ELR (cell line): Measurements from ENCODE around the gene ALDH5A1.
A peak's percentile ranks its signal among the peaks of the same experiment; 100 is the strongest.

Source experiments
- DNase-seq: peaks from one replicate; pipeline ENCODE4 v3.0.0-alpha.2; 2015; ENCODE audit warnings: low read depth

Gene ALDH5A1

DNA sequence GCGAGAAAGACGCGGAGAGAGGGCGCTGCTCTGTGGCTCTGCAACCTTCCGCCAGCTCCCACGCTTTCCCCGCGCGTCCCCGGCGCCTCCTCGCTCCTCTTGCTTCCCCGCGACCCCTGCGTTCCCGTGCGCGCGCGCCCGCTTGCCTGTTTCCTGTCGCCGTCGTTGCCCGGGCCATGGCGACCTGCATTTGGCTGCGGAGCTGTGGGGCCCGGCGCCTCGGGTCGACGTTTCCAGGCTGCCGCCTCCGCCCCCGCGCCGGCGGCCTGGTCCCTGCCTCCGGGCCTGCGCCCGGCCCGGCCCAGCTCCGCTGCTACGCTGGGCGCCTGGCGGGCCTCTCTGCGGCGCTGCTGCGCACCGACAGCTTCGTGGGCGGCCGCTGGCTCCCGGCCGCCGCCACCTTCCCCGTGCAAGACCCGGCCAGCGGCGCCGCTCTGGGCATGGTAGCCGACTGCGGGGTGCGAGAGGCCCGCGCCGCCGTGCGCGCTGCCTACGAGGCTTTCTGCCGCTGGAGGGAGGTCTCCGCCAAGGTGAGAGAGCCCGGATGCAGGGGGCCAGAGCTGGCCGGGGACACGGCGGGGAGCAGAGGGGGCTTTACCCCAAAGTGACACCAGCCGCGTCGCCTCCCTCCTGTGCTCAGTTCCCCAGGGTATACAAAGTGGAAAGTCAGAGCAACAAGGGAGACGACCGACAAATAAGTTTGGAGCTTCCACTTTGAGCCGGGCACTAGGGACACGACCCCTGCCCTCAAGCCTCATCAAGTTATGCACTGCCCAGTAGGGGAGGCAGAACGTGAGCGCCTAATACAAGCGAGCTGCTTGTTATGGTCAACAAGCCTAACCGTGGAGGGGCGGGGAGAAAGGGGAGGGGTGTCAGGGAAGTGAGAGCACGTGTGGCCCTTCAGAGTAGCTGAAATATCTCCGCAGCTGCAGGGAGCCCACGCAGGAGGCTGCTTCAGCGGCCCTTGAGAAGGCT lies at the start of gene ALDH5A1:
Gene ALDH5A1 (plus strand): TSS at position 149 of the 975 bp plus-strand sequence. CDS start 28 bp downstream, at position 177.
- peak; percentile 57 for DNase-seq

DNA sequence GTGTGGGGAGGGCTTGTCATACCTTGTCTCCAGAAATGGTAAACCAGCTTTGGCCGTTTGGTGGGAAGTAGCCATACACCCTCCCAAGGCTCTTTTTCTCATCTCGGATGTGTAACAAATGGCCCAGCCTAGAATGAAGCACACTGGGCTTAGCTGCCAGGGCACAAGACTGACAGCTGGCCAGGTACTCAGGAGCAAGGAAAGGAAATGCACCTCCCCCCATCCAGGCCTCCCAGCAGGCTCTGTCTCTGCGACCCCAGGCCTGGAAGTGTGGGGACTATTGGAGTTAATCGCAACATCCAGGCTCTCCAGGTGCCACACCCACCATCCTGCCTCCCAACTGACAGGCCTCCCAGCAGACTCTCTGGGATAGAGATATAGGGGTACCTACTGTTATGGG lies 49.1 kb upstream of the ALDH5A1 start:
- DNase-seq: no peak

DNA sequence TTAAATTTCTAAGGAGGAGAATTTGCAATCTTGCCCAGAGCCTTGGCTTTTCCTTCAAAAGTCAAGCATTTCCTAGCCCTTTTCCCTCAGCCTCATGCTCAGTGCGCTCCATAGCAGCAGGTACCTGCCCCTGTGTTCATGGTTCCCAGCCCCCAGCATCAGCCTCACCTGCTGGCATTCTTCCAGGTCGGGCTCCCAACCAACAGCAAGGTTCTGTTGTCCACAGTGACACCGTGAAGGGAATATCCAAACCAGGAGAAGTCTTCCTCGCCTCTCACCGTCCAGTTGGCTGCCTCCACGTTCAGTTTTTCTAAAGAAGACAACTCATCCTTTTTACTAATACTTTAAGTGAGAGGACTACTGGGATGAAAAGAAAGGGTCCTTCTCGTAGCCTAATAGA lies 48.1 kb upstream of the ALDH5A1 start:
- DNase-seq: no peak

DNA sequence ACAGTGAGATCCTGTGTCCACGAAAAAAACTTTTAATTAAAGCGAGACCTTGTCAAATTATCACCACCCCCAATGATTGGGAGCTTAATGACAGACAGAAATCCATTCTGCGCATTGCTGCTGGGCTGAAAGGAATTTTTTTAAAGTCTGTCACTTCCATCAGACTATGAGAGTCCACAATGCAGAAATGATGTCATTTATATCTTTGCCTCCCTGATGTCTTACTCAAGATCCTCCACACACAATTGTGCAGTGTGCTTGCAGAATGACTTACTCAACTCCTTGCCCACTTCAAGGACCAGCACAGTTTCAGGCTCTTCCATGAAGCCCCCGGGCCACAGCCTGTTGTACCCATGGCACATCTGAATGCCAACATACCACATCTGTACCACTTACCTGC lies 46.4 kb upstream of the ALDH5A1 start:
- no peak for DNase-seq

DNA sequence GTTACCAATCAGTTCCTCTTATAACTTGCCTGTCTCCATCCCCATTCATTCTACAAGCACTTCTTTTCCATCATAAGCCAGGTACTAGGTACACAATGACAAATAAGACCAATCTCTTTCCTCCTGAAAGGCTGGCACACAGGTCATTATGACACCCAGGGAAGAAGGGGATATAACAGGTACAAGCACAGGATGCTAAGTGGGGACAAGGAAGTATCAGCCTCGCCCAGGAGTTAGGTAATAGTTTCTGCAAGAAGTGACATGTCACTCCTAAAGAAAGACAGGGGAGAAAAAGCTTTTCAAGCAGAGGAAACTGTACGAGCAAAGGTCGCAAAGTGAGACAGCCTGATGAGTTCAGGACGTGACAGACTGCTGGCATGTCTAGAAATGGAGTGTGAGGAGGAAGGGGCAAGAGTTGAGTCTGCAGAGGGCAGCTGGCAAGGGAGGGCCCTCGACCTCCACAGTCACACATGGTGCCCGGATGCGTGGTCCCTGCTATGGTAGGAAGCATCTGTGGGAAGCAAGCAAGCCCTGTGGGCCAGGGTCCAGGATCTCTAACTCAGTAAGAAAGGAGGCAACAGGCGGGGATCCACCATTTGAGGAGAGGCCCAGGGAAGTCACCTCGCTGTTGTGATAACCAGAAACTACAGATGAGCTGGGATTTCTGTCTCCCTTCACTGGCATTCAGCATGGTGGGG lies 45.8 kb upstream of the ALDH5A1 start:
- DNase-seq: no peak

DNA sequence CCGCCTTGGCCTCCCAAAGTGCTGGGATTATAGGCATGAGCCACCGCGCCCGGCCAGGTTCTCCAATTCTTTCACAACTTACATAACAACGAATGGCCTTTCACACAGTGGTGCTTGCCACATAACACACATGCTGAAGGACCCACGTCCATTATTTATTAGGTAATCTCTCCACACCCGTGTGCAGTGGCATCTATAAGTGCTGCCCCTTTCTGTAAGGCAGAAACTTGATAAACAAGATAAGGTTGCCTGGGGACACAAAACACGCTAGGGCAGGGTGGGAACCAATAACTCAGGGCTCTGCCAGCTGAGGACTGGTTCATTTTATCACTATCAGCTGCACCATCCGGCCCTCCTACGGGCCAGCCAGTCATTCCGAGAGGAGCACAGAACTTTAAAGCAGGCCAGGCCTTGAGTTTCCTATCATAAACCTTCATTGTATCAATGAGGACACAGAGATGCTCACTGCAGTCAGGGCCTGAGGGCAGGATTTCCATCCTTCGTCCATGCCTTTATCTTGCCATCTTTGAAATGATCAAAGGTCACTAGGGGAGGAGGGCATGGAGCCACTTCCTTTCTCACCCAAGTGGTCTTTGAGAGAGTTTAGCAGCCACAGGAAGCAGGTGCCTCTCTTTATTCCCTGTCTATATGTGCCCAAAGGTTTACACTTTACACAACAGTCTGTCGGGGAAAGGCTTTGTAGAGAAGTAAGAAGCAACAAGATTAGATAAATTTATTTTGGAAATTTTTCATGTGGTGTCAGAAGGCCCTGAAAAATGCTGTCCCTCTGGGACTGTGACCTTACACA lies 43.0 kb upstream of the ALDH5A1 start:
- DNase-seq: no peak

DNA sequence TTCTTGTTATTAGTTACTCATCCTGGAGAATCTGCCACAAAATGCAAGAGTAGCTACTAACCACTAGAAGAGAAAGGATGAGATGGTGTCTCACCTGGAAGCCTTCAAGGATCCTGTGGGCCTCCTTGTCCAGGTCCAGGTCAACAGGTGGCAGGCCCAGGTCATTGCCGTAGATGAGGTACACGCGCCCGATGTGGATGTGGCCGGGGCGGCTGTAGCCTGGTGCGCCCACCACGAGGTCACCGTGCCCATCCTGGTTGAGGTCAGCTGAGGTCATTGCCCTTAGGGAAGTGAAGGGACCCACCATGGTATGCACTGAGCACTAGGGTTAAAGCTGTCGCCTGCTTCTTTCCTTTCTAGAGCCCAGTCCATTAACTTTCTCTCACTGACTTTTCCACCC lies 40.8 kb upstream of the ALDH5A1 start:
- DNase-seq: no peak

DNA sequence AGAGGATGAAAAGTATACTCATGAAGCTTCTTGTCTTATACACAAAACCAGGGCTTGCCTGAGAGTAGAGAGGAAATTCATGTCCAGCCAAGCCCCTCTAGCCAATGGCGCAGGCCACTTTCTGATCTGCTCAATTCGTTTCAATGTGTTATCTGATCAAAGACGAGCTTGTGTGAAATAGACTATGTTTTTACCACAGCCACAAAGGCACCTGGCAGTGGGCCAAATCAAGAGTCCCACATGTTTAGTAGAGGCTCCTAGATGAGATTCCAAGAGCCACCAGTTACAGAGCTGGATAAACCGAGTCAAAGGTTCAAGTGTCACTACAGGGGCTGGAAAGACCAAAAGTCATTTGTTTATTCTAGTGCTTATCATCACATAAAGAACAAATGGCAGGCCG lies 40.3 kb upstream of the ALDH5A1 start:
- no peak for DNase-seq

DNA sequence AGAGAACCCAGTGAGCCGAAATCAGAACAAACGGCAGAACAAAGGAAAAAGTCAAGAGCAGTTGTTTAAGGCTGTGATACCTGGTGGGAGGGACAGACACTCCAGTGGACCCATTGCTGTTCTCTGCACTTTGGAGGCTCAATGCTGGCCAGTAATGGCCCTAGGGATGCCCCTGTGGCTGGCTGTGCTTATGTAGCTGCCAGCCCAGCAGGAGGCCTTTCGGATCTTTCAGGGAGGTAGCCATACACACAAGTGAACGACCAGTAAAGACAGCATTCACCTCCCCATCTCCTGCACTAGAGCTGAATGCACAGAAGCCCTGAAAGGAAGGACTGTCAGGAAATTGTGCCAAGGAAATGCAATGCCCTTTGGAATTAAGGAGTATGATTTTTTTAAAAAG lies 39.7 kb upstream of the ALDH5A1 start:
- DNase-seq: no peak

DNA sequence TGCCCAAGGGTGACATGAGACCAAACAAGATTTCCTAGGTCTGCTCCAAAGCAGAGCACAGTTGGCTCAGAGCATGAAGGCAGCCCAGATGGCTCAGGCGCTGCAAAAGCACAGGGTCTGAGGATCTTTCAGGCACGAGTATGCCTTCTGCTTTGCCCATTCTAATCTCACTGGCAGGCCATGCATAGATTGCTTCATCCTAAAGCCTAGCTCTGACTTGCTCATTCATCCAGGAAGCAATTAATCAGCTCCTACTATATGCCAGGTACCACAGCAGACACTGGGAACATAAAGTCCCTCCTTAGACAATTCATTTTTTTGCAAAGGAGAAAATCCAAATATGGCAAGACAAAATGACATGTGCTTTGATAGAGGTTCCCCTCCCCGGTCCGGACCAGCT lies 36.6 kb upstream of the ALDH5A1 start:
- no peak for DNase-seq

DNA sequence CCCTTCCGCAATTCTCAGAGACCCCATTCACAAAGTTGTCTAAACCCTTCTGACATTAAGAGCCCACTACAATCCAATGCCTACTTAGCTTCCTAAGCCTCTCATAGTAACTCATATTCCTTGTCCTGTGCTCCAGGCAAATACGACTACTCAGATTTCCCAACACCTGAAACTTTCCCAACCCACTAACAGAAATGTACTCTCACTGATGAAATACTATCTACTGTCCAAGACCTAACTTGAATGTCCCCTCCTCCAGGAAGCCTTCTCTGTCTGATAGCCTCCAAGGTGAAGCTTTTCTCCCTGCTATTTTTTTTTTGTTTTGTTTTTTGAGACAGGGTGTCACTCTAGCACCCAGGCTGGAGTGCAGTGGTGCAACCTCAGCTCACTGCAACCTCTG lies 35.8 kb upstream of the ALDH5A1 start:
- DNase-seq: no peak

DNA sequence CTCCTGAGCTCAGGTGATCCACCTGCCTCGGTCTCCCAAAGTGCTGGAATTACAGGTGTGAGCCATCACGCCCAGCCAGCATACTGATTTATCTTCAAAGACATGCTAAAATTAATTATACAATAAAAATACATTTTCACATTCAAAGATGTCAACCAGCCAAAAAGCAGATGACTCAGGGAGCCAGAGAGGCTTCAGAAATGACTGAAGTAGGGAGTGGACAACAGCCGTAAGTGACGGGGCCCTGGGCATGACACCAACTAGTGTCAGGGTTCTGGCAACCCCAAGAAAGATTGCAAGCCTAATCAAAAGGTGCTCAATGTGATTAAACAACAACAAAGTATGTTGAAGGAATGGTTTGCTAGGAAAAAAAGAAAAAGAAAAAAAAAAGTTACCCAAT lies 33.8 kb upstream of the ALDH5A1 start:
- DNase-seq: no peak

DNA sequence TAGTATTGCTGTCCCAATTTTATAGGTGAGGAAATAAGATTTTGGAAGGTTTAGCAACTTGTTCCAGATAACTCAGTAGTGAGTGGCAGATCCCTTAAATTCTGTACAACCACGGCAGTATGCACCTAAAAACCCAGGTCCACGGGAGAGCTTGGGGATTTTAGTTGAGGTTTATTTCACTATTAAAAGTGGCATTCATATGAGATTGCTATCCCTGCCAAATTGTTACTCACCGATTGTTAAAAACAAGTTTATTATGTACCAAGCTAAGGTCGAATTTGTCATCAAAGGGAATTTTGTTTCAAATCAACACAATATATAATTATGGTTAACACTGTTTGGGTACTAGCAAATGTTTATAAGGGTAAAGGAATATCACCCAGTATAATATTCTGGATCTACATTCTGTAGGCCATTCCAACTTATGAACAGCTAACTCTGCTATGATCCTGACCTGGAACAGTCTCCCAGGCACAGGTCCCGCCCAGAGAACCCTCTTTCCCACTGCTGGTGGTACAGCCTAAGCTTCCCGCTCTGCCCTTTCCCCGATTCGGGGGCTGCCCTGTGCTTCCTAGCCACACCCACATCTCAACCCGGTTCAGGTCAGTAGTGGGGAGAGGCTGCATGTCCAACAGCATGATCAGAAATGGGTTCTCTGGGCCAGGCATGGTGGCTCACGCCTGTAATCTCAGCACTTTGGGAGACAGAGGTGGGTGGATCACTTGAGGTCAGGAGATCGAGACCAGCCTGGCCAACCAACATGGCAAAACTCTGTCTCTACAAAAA lies 30.3 kb upstream of the ALDH5A1 start:
- no peak for DNase-seq

DNA sequence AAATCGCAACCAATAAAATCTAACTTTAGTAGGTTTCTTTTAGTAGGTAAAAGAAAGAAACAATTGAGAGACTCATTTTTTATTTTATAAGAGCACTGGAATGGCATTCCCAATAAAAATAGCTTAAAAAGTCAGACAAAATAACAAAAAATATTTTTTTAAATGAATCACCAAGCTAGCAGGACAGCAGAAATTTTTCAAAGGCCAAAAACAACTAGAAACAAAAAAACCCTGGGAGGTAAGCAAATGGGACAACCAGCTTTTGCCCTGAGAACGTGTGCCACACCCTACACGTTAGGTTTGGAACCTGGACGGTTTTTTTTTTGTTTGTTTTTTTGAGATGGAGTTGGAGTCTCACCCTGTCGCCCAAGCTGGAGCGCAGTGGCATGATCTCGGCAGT lies 25.0 kb upstream of the ALDH5A1 start:
- DNase-seq: no peak

DNA sequence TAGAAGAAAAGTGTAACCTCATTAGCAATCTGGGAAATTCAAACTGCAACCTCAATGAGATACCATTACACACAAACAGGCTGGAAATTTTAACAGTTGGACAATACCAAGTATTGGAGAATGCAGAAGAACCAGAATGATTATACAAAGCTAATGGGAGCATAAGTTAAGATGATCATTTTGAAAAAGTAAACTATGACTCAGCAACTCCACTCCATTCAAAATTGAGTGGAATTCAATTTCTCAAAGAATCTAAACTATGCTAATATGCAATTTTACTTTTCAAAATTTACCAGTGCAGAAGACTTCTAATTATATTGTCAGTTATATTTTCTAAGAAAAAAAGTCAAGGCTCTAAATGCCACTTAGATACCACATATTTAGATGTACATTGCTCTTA lies 22.6 kb upstream of the ALDH5A1 start:
- DNase-seq: no peak

DNA sequence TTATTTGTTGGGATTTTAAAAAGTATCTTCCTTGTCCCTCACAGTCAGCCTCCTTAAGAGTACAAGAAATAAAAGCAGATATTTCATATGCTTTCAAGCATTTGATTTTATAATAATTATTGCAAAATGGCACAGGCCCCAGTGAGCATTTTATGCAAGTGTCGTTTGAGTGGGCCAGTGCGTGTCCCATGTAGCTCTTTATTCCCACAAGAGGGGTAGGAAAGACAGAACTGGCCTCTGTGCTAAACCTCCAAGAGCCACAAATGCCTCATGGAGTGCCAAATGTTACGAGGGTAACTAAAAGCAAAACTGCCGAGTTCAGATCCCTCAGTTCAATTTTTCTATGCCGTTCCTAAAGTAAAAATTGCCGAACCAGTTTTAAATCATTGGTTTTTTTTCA lies 18.1 kb upstream of the ALDH5A1 start:
- DNase-seq: no peak

DNA sequence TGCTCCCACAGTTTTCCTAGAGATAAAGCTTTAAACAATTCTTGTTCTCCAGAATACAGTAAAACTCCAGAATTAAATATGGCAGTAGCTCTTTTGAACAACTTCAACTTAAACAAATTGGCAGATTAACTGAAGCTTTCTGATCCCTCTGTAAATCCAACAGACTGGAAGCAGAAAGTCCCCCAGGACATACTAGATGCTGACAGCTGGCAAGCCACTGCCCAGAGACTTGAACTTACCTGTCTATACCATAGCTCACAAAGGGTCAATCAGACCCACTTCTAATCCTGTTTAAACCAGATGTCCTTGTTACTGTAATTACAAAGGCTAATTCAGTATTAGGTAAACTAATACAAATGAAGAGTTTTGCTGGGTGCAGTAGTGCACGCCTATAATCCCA lies 17.7 kb upstream of the ALDH5A1 start:
- no peak for DNase-seq

DNA sequence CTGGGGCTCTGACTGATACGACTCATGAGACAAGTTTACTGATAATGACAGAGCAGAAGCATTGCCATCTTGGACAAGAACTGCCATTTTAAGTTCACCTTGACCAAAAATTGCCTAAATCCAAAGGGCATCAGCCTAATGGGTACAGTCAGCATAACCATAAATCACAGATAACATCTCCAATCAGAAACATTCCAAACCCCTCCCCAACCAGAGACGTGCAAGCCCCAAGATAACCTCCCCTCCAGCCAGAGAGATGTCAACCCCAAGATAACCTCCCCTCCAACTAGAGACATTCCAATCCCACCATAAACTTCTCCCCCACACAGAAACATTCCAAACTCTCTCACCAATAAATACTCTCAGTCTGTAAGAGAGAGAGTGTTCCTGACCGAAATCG lies 15.9 kb upstream of the ALDH5A1 start:
- no peak for DNase-seq

DNA sequence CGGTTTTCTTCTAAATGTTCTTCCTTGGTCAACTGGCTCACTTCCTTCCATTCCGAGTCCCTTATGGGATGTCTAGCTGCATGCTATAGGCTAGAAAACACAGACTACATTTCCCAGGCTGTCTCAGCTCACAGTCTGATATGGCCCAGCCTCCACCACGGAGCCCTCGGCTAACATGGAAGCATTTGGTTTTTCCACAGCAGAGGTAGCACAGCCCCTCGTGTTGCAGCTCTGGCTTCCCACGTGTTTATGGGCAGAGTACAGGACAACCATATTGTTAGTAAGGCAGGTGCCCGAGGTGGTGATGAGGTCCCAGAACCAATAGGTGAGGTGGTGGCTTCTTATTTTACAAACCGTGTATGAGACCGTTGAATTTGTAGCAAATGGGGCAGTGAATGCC lies 14.1 kb upstream of the ALDH5A1 start:
- no peak for DNase-seq

DNA sequence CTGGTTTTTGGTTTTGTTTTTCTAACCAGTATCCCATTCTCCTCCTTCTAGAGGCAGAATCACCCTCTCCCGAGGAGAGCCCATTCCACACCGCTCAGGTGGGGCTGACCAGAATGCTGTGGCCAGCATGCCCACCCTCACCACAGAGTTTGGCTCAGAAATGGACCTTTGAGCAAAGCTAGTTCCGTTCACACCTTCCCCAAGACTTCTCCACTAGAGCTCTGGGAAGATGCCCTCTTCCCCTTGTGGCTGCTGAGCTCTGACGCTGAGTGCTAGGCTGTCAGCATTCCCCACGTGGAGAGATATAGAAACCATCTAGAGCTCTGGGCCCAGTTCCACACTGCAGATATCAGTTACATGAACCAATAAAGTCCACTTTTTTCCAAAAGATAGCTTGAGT lies 13.3 kb upstream of the ALDH5A1 start:
- DNase-seq: no peak

DNA sequence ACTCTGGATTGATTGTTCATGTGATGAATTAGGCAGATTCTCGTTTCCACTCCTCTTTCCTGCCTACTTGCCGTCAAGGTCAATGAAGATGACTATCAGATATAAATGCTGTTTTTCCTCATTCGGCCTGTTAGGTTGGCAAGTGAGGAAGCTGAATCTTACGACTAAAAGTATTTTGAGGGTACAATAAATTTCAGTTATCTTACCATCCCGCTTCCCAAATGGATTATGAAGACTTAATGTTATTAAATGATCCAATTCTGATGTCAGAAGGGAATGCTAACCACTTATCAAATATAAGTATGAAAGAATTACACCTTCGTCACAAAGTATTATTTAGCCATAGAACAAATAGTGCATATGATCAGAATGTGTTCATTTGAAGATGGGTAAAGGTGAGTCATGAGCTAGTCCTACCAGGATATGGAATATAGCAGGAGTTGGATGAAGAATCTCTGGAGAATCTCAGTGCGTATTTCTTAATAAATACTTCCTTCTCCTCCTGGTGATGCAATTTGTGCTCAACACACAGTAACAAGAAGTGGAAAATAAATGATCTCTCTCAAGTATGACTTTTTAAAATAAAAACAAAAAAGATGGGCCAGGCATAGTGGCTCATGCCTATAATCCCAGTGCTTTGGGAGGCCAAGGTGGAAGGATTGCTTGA lies 10.0 kb upstream of the ALDH5A1 start:
- no peak for DNase-seq
